Measurements from ENCODE around the gene RGS7.

The RGS7 gene

DNA sequence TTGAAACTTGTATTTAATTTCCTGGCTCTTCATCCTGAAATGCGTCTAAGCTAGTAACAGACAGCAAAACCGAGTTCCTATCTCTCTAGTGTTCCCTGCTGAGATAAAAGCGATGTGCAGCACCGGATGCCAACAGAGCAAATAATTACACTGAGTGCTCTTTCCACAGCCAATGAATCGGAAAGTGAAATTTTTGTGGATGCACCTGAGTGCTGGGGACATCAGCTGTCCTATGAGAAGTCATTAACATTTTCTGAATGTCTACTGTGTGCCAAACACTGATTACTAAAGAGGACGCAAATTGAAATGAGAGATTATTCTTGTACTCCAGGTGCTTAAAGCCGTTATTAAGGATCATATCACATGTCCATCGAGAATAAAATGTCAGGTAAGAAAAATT lies 278.0 kb downstream of the RGS7 start:
- H3K4me3 ChIP-seq (ENCODE audit: control insufficient read depth, low read depth, low read length): no peak overlapping the region
- TF ChIP-seq, protein P1, sequence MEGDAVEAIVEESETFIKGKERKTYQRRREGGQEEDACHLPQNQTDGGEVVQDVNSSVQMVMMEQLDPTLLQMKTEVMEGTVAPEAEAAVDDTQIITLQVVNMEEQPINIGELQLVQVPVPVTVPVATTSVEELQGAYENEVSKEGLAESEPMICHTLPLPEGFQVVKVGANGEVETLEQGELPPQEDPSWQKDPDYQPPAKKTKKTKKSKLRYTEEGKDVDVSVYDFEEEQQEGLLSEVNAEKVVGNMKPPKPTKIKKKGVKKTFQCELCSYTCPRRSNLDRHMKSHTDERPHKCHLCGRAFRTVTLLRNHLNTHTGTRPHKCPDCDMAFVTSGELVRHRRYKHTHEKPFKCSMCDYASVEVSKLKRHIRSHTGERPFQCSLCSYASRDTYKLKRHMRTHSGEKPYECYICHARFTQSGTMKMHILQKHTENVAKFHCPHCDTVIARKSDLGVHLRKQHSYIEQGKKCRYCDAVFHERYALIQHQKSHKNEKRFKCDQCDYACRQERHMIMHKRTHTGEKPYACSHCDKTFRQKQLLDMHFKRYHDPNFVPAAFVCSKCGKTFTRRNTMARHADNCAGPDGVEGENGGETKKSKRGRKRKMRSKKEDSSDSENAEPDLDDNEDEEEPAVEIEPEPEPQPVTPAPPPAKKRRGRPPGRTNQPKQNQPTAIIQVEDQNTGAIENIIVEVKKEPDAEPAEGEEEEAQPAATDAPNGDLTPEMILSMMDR (conservative IDR thresholded peaks at IDR 0.05; ENCODE audit: control insufficient read depth, insufficient read depth, low read depth, low read length): no peak
- no peak for DNase-seq (ENCODE audit: low read depth)

DNA sequence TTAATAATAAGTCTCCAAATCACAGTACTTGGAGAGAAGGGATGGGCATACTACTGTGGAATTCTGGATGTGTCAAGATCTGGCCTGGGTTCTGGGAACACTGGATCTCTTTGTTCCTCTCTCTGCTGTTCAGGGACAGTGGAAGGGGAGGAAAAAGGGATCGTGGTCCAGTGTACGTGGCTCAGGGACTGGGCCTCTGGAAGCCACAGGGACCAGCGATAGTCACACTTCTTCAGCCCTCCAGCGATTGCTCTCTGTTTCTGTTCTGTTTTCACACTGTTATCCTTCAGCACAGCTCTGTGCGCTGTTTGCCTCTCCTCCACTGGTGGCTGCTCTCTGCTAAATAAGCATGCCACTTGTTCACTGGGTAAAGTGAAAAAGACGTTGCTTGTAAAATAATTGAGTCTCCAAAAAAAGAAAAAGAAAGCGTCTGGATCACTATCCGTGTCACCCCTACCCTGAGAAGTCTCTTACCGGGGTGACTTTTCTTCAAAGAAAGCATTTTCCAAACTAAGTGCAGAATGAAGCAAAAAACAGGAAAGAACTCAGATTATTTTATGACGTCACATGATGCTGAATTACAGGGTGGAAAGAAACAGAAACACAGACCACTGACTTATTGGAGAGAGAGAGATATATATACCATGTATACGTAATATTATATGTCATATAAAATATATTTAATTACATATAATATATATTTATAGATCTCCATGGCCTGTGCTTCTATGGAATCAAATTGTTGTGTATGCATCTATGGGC lies 279.4 kb downstream of the RGS7 start:
- no peak overlapping the region for H3K4me3 ChIP-seq (ENCODE audit: control insufficient read depth, low read depth, low read length)
- TF ChIP-seq, protein P1 (conservative IDR thresholded peaks at IDR 0.05; ENCODE audit: control insufficient read depth, insufficient read depth, low read depth, low read length): no peak
- DNase-seq (ENCODE audit: low read depth): no peak

DNA sequence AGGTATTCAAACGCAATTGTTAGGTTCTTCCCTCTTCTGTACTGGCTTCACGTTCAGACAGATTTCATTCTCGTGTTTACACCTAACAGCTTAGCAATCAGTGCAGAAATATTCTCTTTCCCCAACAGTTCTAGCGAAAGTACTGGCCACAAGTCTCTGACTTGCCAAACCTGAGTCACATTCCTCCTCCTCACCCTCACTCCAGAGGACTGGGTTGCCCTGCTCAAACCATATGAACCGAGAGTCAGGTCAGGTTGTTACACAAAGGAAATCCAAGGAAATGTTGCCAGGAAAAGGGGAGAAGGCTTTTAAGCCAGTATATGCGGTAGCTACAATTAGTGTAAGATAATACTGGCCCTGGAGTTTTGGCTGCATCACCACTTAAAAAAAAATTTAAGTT lies 282.5 kb downstream of the RGS7 start:
- TF ChIP-seq, protein P1 (conservative IDR thresholded peaks at IDR 0.05; ENCODE audit: control insufficient read depth, insufficient read depth, low read depth, low read length): no peak
- DNase-seq (ENCODE audit: low read depth): peak; percentile 38
- H3K4me3 ChIP-seq (ENCODE audit: control insufficient read depth, low read depth, low read length): no peak overlapping the region

DNA sequence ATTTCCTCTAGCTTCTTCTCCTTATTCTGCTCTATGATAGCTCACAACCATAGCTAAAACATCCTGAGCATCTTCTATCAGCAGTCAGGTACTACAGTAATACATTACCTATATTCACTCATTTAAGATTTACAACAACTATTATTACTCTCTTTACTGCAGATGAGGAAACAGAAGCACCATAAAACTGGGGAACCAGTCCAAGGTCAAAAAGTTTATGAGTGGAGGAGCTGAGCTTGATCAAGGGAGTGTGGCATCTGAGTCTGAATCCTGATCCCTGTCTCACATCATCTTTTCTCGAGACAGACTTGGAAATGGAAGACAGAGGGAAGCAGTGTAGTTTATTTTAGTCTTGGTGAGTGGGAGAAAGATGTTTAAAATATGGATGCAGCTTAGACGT lies 288.6 kb downstream of the RGS7 start:
- TF ChIP-seq, protein P1 (conservative IDR thresholded peaks at IDR 0.05; ENCODE audit: control insufficient read depth, insufficient read depth, low read depth, low read length): no peak
- H3K4me3 ChIP-seq (ENCODE audit: control insufficient read depth, low read depth, low read length): no peak overlapping the region
- no peak for DNase-seq (ENCODE audit: low read depth)

DNA sequence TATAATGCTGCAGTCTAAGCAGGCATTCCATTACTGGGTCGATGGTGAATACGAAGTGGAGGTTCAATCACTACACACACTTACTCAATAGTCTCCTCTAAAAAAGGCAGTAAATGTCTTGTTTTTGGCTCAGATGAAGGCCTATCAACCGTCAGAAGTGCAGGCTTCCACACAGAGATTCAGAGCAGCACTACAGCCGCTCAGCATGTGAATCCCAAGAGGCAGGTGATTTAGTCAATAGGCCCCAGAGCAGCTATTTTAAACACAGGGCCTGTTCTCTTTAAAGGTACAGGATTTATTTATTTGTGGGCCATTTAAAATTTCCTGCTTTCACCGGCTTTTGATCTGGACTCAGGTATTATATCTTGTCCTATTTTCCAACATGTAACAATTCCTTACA lies 293.7 kb downstream of the RGS7 start:
- DNase-seq (ENCODE audit: low read depth): no peak
- no peak overlapping the region for H3K4me3 ChIP-seq (ENCODE audit: control insufficient read depth, low read depth, low read length)
- TF ChIP-seq, protein P1 (conservative IDR thresholded peaks at IDR 0.05; ENCODE audit: control insufficient read depth, insufficient read depth, low read depth, low read length): no peak

DNA sequence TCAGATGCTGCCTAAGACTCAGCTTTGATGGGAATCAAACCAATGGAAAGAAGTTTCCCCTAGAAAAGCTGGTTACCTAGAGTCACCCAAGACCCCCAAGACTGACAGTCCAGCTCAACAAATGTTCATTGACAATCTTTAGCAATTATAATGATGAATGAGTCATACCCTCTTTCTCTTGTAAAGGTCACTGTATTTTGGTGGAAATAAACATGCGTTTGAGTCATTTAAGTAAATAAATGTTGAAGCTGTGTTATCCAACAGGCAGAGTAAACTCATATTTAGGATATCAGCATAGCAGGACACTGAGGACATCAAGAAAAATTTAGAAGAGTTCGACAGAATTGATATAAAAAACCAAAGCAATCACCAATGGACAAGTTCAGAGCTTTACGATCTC lies 295.9 kb downstream of the RGS7 start:
- no peak overlapping the region for H3K4me3 ChIP-seq (ENCODE audit: control insufficient read depth, low read depth, low read length)
- TF ChIP-seq, protein P1 (conservative IDR thresholded peaks at IDR 0.05; ENCODE audit: control insufficient read depth, insufficient read depth, low read depth, low read length): no peak
- no peak for DNase-seq (ENCODE audit: low read depth)
